ENCODE results near the gene FRAS1. TPM values are rescaled to one million over a fixed set of nuclear protein-coding genes. Genes with fewer than 3 reads are reported as not detected.

FRAS1 gene
- total and polyA plus RNA-seq, 8 donors = 15.3 to 48.9 (median 40.4) TPM

GRCh38 chr4:78552389-78553042, 495.4 kb downstream of the FRAS1 start:
- intact Hi-C loops (cut with DNase I) = no loop called here
- Histone ChIP-seq H3K4me3 (peak overlapping the region; percentile 56 to 64), H3K27me3 (peaks cover 0 to 15% of the 10 kb centered on the region in 2 donors), H3K27ac (peak overlapping the region; percentile 89 to 97), H3K4me1 (peaks cover 4 to 49% of the 10 kb centered on the region in 2 donors), H3K9me3 (no peaks in the 10 kb centered on the region), H3K36me3 (peaks cover 0 to 10% of the 10 kb centered on the region in 2 donors)
- TF ChIP-seq CTCF (IDR thresholded peaks at IDR 0.05) = no peak
- ATAC-seq (peak; percentile 78), DNase-seq (no peak)

DNA sequence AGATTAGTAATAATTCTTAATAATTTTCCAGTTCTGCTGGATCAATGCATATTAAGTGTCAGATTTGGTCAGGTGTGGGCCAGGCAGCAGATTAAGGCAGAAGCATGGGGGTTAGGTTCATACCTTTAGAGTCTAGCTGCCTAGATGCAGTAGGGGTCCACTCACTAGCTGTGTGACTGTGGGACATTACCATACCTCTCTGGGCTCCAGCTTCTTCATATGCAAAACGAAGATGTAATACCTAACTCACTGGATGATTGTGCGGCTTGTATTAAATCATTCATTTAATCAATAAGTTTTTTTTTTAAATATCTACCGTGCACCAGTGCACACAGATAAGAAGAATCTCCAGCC, 495.9 kb downstream of the FRAS1 start:
- H3K4me3 ChIP-seq = peak overlapping the region in 1 of 2 donors; percentile 64
- TF ChIP-seq CTCF (IDR thresholded peaks at IDR 0.05) = no peak
- ATAC-seq (no peak), DNase-seq (no peak)
- H3K36me3 ChIP-seq = peaks cover 0 to 10% of the 10 kb centered on the region in 2 donors
- H3K4me1 ChIP-seq = peaks cover 4 to 55% of the 10 kb centered on the region in 2 donors
- intact Hi-C loops (cut with DNase I) = no loop called here
- peaks cover 0 to 15% of the 10 kb centered on the region in 2 donors for H3K27me3 ChIP-seq
- H3K9me3 ChIP-seq = no peaks in the 10 kb centered on the region
- H3K27ac ChIP-seq = peak overlapping the region; percentile 89 to 97

DNA sequence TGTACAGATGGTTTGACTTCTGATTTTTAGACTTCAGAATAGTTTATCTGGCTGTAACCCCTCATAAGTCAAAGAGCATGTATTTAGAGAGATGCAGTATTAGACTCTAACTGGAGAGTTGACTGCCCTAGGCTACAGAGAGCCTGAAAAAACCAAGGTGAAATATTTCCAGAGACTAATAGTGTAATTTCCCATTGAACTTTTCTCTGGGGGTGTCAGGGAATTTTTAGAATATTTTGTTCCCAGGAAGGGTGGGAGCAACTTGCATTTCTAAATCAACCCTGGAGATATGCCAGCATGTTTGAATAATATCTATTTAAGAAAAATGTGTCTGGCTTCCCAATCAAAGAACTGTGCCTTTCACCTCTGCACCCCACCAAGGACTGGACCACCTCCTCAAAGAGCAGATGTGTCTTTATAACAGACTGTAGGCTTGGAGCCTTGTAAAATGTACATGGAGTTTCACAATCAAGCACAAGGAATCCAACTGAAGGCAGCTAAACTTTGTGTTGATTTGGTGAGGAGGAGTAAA, 496.5 kb downstream of the FRAS1 start:
- Histone ChIP-seq H3K4me3 (peak overlapping the region in 1 of 2 donors; percentile 64), H3K9me3 (no peaks in the 10 kb centered on the region), H3K36me3 (peaks cover 0 to 10% of the 10 kb centered on the region in 2 donors), H3K4me1 (peaks cover 4 to 59% of the 10 kb centered on the region in 2 donors), H3K27ac (peak overlapping the region in 1 of 2 donors; percentile 97), H3K27me3 (peaks cover 0 to 15% of the 10 kb centered on the region in 2 donors)
- intact Hi-C loops (cut with DNase I) = no loop called here
- no peak for TF ChIP-seq CTCF (IDR thresholded peaks at IDR 0.05)
- DNase-seq (no peak), ATAC-seq (no peak)

GRCh38 chr4:78556665-78557064, 499.5 kb downstream of the FRAS1 start:
- Histone ChIP-seq H3K36me3 (peaks cover 0 to 14% of the 10 kb centered on the region in 2 donors), H3K27ac (peak overlapping the region in 1 of 2 donors; percentile 57), H3K9me3 (no peaks in the 10 kb centered on the region), H3K4me1 (peaks cover 17 to 77% of the 10 kb centered on the region in 2 donors), H3K27me3 (peaks cover 0 to 6% of the 10 kb centered on the region in 2 donors), H3K4me3 (no peak overlapping the region)
- intact Hi-C loops (cut with DNase I) = no loop called here
- no peak for TF ChIP-seq CTCF (IDR thresholded peaks at IDR 0.05)
- DNase-seq (no peak), ATAC-seq (no peak)

GRCh38 chr4:78557841-78558240, 500.7 kb downstream of the FRAS1 start:
- ATAC-seq = no peak
- TF ChIP-seq CTCF (IDR thresholded peaks at IDR 0.05) = no peak
- peak overlapping the region; percentile 4 to 57 for H3K27ac ChIP-seq

More at GRCh38 chr4:78557841-78558240, 500.7 kb downstream of the FRAS1 start:
- no peak overlapping the region for H3K4me3 ChIP-seq
- peaks cover 17 to 69% of the 10 kb centered on the region in 2 donors for H3K4me1 ChIP-seq
- intact Hi-C loops (cut with DNase I) = no loop called here
- H3K9me3 ChIP-seq = no peaks in the 10 kb centered on the region
- H3K36me3 ChIP-seq = peaks cover 0 to 14% of the 10 kb centered on the region in 2 donors
- H3K27me3 ChIP-seq = no peaks in the 10 kb centered on the region
- DNase-seq = no peak
